Duodenal mucosa (tissue), 2 donors: ENCODE measurements around the gene STAB1.

Experiments
- H3K27ac ChIP-seq: one replicate; pipeline ENCODE4 v1.7.0; 2013; ENCODE audit warnings: low read depth, low read length
- H3K27me3 ChIP-seq, 2 donors: one replicate each; pipeline ENCODE4 v1.7.0; 2013; ENCODE audit warnings: low read length in 2 of 2, control low read depth in 1 of 2; ENCODE audit not compliant: insufficient read depth in 2 of 2, control insufficient read depth in 1 of 2
- H3K36me3 ChIP-seq, 2 donors: one replicate each; pipeline ENCODE4 v1.7.0; 2013; ENCODE audit warnings: low read length in 2 of 2, control low read depth in 1 of 2; ENCODE audit not compliant: insufficient read depth in 2 of 2, control insufficient read depth in 1 of 2
- H3K4me1 ChIP-seq, 2 donors: one replicate each; pipeline ENCODE4 v1.7.0; 2013; ENCODE audit warnings: low read length in 2 of 2, control low read depth in 1 of 2; ENCODE audit not compliant: insufficient read depth in 2 of 2, control insufficient read depth in 1 of 2
- H3K4me3 ChIP-seq, 2 donors: one replicate each; pipeline ENCODE4 v1.7.0; 2013; ENCODE audit warnings: low read length in 2 of 2, low read depth in 1 of 2
- H3K9ac ChIP-seq, 2 donors: one replicate each; pipeline ENCODE4 v1.7.0; 2013; ENCODE audit warnings: low read length in 2 of 2, low read depth in 1 of 2
- H3K9me3 ChIP-seq, 2 donors: one replicate each; pipeline ENCODE4 v1.7.0; 2013; ENCODE audit warnings: low read length in 2 of 2, control low read depth in 1 of 2; ENCODE audit not compliant: control insufficient read depth in 1 of 2

Gene STAB1

DNA sequence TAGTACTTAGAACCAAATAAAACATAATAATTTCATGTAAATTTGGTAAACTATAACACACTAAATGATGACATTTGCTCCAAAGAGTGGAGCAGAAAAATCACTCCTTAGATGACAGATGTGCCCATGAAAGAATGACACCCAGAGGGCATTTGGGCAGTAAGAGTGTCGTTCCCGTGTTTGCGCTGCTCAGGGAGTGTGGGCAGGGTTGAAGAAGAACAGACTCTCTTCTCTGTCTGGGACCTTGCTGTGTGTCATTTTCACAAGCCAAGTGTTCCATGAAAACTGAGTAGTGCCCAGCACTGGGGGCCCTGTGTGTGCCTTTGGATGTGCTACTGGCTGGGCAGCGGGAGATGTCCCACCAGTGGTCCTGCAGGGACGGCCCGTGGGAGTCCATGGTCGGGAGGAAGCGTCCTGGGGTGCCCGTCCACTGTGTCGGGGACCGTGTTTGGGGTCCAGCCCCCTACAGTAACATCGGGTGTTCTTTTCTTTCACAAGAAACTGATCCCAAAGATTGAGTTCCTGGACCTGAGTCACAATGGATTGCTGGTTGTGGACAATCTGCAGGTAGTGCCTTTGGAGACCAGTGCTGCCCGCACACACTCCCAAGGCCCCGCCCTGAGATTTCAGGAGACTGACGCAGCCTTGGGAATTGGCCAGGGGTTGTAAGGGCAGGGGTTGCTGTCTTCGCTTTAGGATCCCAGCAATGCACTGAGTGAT lies 17.9 kb upstream of the STAB1 start:
- H3K9me3 ChIP-seq, result no peaks in the 10 kb centered on the region
- no peak overlapping the region for H3K4me3 ChIP-seq
- no peaks in the 10 kb centered on the region for H3K27me3 ChIP-seq
- peaks cover 70 to 92% of the 10 kb centered on the region in 2 donors for H3K36me3 ChIP-seq
- no peaks in the 10 kb centered on the region for H3K4me1 ChIP-seq
- no peak overlapping the region for H3K27ac ChIP-seq
- no peak overlapping the region for H3K9ac ChIP-seq

DNA sequence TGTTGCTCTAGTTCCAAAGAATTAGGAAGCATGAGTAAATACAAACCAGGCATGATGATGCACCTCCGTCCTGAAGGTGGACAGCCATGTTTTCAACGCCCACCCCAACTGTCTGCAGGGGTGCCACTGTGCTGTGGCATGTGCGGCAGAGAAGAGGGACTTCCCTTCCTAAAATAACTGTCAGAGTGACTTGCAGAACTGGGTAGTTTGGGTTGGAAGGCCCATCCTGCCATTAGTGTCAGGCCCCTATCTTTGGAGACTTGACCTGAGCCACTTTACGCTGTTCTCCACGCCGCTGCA lies 17.4 kb upstream of the STAB1 start:
- Histone ChIP-seq H3K9me3 (no peaks in the 10 kb centered on the region), H3K9ac (no peak overlapping the region), H3K27ac (no peak overlapping the region), H3K4me1 (no peaks in the 10 kb centered on the region), H3K4me3 (no peak overlapping the region), H3K36me3 (peaks cover 66 to 92% of the 10 kb centered on the region in 2 donors), H3K27me3 (no peaks in the 10 kb centered on the region)

DNA sequence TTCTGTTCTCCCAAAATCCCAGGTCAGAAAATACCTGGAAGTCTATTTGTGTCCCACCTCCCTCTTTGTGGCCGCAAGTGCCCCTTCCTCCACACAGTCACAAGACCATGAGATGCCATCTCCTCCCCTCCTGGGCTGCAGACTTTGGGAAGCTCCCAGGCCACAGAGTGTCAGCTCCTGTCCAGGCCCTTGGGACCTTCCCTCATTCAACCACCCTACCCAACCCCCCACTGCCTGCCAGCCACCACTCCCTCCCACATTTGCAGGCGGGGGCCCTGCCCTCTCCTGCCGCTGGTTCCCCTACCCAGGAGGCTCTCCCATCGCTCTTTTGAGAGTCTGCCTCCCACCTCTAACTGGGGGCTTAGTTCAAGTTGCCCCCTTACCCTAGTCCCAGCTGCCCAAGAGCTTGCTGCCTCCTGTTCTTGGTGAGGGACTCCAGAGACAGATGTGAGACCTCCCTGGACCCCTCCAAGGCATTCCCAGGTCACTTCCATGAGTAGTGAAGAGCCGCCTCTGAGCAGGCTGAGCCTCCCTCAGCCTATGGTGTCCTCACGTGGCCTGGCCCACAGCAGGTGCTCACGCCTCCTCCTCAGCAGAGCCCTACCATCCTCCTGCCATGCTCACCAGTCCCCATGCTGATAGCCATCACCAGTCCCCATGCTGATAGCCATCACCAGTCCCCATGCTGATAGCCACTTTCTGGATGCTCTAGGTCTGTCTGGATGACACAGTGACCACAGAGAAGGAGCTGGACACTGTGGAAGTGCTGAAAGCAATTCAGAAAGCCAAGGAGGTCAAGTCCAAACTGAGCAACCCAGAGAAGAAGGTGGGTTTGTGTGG lies 15.9 kb upstream of the STAB1 start:
- H3K4me1 ChIP-seq, result no peaks in the 10 kb centered on the region
- H3K27ac ChIP-seq, result no peak overlapping the region
- H3K9me3 ChIP-seq, result no peaks in the 10 kb centered on the region
- H3K4me3 ChIP-seq, result no peak overlapping the region
- H3K9ac ChIP-seq, result no peak overlapping the region
- H3K36me3 ChIP-seq, result peaks cover 60 to 88% of the 10 kb centered on the region in 2 donors
- H3K27me3 ChIP-seq, result no peaks in the 10 kb centered on the region

DNA sequence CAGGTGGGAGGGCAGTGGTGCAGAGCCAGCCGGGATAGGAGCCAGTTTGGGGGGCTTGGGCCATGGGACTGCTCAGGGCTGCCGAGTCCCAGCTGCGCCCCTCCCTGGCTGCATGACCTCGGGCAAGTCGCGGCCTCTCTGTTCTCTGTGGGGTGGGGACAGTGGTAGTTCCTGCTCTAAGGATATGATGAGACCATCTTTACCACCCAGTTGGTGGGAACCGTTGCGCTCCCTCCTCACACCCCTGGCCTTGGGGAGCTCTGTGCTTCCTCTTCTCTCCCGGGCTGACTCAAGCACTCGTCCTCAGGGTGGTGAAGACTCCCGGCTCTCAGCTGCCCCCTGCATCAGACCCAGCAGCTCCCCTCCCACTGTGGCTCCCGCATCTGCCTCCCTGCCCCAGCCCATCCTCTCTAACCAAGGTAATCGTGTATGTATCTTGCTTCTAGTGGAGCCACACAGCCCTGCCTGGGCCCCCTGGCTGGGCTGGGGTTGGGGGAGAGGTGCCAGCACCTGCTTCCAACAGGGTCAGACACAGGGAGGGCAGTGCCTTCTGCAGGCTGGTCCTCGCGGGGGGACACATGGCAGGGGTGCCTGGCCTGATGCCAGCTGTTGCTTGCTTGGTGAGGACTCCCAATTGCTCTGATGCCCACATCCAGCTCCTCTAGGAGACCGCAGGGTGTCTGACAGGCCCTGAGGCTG lies 15.1 kb upstream of the STAB1 start:
- no peaks in the 10 kb centered on the region for H3K4me1 ChIP-seq
- no peak overlapping the region for H3K27ac ChIP-seq
- no peak overlapping the region for H3K9ac ChIP-seq
- no peaks in the 10 kb centered on the region for H3K9me3 ChIP-seq
- H3K36me3 ChIP-seq, result peaks cover 56 to 84% of the 10 kb centered on the region in 2 donors
- no peaks in the 10 kb centered on the region for H3K27me3 ChIP-seq
- no peak overlapping the region for H3K4me3 ChIP-seq

DNA sequence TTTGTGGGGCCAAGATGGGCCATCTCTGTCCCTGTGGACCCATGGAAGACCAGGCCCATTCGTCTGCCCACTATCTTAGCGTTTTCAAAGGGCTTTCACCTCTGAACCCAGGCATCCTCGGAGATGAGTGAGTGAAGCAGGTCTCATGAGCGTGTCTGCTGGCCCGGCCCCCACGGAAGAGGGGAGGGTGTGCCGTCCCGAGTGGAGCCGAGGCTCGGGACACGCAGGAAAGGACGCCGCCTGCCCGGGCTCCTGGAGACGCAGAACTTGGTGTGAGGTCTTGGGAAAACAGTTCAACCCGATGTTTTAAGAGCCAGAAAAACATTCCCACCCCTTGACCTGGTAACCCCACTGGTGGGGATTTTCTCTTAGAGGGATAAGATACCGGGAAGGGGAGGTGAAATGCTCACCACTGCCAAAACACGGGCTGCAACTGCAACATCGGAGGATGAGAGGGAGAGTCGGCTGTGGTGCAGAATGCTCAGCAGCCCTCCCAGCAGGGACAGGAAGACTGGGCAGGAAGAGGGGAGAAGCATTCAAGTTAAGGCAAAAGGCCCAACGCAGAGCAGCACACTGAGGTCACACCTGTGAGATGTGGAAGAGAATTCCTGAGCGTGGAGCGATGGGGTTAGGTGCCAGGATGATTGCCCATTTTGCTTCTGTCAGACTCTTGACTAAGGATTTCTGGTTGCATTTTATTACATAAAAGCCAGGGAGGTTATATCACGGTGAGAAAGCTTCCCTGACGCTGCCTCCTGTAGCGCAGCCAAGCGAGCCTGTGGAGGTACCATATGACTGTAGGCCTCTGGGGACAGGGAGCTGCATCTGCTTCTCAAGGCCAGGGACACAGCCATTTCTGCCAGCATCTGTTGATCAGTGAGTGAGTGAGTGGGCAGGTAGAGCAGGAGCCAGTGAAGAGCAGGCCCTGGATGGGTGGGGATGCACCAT lies 14.1 kb upstream of the STAB1 start:
- no peaks in the 10 kb centered on the region for H3K4me1 ChIP-seq
- no peaks in the 10 kb centered on the region for H3K27me3 ChIP-seq
- no peaks in the 10 kb centered on the region for H3K9me3 ChIP-seq
- H3K27ac ChIP-seq, result no peak overlapping the region
- peaks cover 57 to 83% of the 10 kb centered on the region in 2 donors for H3K36me3 ChIP-seq
- no peak overlapping the region for H3K9ac ChIP-seq
- H3K4me3 ChIP-seq, result no peak overlapping the region

DNA sequence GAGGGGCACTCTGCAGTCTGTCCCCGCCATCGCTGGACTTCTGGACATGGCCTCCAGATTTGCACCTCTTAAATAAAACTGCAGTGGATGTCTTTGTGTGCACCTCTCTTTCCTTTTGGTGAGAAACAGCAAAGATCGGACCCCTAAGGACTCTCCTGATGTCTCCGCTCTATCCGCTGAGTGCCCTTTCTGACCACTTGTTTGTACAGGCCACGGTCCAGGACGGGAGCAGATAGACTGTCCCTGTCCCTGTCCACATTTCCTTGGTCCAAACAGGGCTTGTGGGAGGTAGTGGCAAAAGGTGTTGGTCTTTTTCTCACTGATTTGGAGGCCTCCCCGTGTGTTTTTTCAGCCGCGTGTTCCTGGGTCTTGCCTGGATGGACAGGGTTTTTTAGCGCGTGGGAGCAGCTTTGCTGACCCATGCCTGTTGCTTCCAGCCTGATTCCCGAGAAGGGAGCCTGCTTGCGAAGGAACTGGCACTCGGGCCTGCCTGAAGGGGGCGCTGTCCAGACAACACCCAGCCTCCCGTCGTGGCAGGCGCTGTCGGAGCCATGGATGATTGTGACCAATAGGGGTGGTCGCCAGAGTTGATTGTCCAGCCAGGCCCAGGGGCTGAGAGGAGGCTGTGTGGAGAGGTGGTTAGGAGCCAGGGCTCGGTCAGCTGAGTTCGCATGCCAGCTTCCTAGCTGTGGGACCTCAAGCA lies 13.2 kb upstream of the STAB1 start:
- no peak overlapping the region for H3K4me3 ChIP-seq
- no peak overlapping the region for H3K27ac ChIP-seq
- H3K4me1 ChIP-seq, result no peaks in the 10 kb centered on the region
- H3K36me3 ChIP-seq, result peaks cover 53 to 84% of the 10 kb centered on the region in 2 donors
- no peak overlapping the region for H3K9ac ChIP-seq
- H3K9me3 ChIP-seq, result no peaks in the 10 kb centered on the region
- H3K27me3 ChIP-seq, result no peaks in the 10 kb centered on the region

DNA sequence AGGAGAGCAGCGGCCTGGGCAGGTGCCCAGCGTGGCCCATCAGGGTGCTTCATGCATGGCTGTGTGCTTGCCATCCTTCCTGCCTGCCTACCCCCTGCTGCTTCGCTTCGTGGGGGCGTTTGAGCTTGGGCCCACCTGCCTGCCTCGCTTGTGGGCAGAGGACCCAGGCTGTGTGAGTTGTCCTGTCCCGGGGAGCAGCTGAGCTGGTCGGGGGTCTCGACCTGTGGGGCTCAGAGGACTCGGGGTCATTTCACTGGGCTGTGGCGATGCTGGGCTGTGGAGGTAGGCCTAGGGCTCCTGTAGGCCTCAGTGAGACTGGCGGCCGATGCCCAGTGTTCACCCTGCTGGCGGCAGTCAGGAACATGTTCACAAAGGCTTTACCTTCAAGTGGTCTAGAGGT lies 12.1 kb upstream of the STAB1 start:
- Histone ChIP-seq H3K36me3 (peaks cover 50 to 84% of the 10 kb centered on the region in 2 donors), H3K27ac (no peak overlapping the region), H3K9ac (no peak overlapping the region)

DNA sequence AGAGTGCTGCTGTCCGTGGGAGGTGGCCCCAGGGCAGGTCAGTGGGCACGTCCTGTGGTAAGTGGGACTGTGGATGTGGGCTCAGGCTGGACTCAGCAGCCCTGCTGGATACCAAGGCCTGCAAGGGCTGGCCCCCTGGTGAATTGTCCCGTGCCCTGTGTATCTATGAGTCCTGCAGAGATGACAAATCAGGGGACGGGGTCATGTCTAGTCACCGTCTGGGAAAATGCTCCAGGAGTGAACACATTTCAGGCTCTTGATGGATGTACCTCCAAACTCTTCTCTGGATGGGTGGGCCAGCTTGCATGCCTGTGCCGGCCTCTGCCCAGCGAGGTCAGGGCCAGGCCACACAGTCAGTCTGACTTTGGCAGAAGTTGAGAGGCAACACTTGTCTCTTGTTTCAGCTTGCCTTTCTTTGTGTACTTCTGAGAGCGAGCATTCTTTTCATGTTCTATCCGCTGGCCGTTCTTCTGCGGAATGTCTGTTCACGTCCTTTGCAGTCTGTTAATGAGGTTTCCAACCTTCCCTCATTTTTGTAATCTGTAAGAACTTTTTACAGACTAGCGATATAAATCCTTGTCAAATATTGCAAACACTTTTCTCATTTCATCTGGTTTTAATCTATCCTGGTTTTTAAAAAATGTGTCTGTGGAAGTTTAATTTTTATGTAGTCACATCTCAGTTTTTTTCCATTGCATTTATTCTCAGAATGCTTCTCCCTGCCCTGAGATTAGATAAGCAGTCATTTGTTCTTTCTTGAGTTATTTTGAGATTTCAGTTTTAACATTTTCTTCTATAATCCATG lies 11.4 kb upstream of the STAB1 start:
- no peak overlapping the region for H3K9ac ChIP-seq
- H3K27me3 ChIP-seq, result no peaks in the 10 kb centered on the region
- H3K36me3 ChIP-seq, result peaks cover 44 to 82% of the 10 kb centered on the region in 2 donors
- no peaks in the 10 kb centered on the region for H3K4me1 ChIP-seq
- no peaks in the 10 kb centered on the region for H3K9me3 ChIP-seq
- no peak overlapping the region for H3K27ac ChIP-seq
- no peak overlapping the region for H3K4me3 ChIP-seq

More for the DNA sequence above, 12.1 kb upstream of the STAB1 start:
- Histone ChIP-seq H3K9me3 (no peaks in the 10 kb centered on the region), H3K4me1 (no peaks in the 10 kb centered on the region), H3K27me3 (no peaks in the 10 kb centered on the region), H3K4me3 (no peak overlapping the region)
